Measurements from ENCODE around the gene KCNN3. TPM values are rescaled to one million over a fixed set of nuclear protein-coding genes. Genes with fewer than 3 reads are reported as not detected.

Gene KCNN3
- total RNA-seq = 0.16 and 1.5 TPM in 2 replicates

DNA sequence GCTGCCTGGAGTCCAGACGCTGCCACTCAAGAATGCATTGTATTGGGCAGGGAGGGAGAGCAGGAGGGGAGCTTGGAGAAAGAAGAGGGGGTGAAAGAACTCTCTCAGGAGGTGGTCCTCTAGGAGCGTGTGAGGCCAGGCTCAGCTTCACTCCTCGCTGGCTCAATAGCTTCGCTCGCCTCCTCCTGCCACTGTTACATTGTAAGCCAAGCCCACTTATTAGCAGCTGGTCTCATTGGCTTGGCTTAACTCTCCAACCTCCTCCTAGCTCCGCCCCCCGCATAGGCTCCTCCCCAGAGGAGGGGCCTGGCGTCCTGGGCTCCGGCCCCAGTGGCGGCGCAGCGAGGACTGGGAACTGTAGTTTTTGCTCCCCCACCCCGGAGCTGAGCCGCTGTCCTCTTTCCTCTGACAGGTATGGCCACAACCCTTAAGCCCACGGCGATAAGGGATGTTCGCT is at the start of gene KCNN3:
TSS of gene KCNN3 (minus strand) at position 167 of the 457 bp plus-strand sequence. CDS start 317 bp downstream, outside the sequence.

Other genes with a start within 250 kb of the KCNN3 start
- 8.6 and 10.6 TPM in 2 replicates for gene PMVK, start 66.4 kb upstream of the KCNN3 start, total RNA-seq
- 74.6 and 104 TPM in 2 replicates for gene PBXIP1, start 85.8 kb upstream of the KCNN3 start, total RNA-seq
- gene PYGO2, start 91.5 kb upstream of the KCNN3 start, total RNA-seq = 7.7 and 18.3 TPM in 2 replicates
- 159 and 342 TPM in 2 replicates for gene SHC1, start 100.5 kb upstream of the KCNN3 start, total RNA-seq
- 56.2 and 86.6 TPM in 2 replicates for gene CKS1B, start 104.4 kb upstream of the KCNN3 start, total RNA-seq
- gene FLAD1, start 113.1 kb upstream of the KCNN3 start, total RNA-seq = 16.8 and 25.1 TPM in 2 replicates
- 0.76 TPM in 1 of 2 replicates, not detected in the other for gene LENEP, start 123.3 kb upstream of the KCNN3 start, total RNA-seq
- 7.6 and 11.1 TPM in 2 replicates for gene ZBTB7B, start 132.5 kb upstream of the KCNN3 start, total RNA-seq
- under 0.01 and 0.13 TPM in 2 replicates for gene DCST2, start 163.5 kb upstream of the KCNN3 start, total RNA-seq
- gene DCST1, start 163.5 kb upstream of the KCNN3 start, total RNA-seq = not detected in 2 replicates
- gene ADAM15, start 181.0 kb upstream of the KCNN3 start, total RNA-seq = 241 and 324 TPM in 2 replicates
- 4.2 and 13.6 TPM in 2 replicates for gene EFNA4, start 193.5 kb upstream of the KCNN3 start, total RNA-seq
- 1.3 and 1.8 TPM in 2 replicates for gene EFNA3, start 208.6 kb upstream of the KCNN3 start, total RNA-seq

Data from bladder microvascular endothelial cell (primary cell).